ENCODE results near the gene IL6ST.
A peak's percentile ranks its signal among the peaks of the same experiment; 100 is the strongest.

IL6ST gene

GRCh38 chr5:55983986-55984385, 10.8 kb downstream of the IL6ST start:
- TF ChIP-seq CTCF (IDR thresholded peaks at IDR 0.05), result no peak
- no peak overlapping the region for H3K27ac ChIP-seq
- H3K4me3 ChIP-seq, result no peak overlapping the region
- DNase-seq (ENCODE audit: low spot score), result no peak

DNA sequence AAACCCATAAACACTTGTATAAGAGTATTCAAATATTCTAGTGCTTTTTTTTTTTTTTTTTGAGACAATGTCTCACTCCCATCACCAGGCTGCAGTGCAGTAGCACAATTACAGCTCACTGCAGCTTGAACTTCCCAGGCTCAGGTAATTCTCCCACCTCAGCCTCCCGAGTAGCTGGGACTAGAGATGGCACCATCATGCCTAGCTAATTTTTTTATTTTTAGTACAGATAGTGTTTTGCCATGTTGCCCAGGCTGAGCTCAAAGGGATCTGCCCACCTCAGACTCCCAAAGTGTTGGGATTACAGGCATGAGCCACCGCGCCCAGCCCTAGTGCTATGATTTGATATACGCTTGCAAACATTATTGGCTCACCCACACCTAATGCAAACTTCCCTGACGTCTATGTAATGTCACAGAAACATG, 11.8 kb downstream of the IL6ST start:
- no peak for TF ChIP-seq CTCF (IDR thresholded peaks at IDR 0.05)
- no peak for DNase-seq (ENCODE audit: low spot score)
- Histone ChIP-seq H3K27ac (no peak overlapping the region), H3K4me3 (peak overlapping the region; percentile 20)

- Histone ChIP-seq H3K4me3 (no peak overlapping the region), H3K27ac (no peak overlapping the region)
- TF ChIP-seq CTCF (IDR thresholded peaks at IDR 0.05), result no peak
- DNase-seq (ENCODE audit: low spot score), result no peak
Observed at GRCh38 chr5:55973296-55973695, 21.5 kb downstream of the IL6ST start.

- Histone ChIP-seq H3K27ac (no peak overlapping the region), H3K4me3 (no peak overlapping the region)
- DNase-seq (ENCODE audit: low spot score), result no peak
Observed at GRCh38 chr5:55969956-55970355, 24.8 kb downstream of the IL6ST start.

GRCh38 chr5:55966284-55966683, 28.5 kb downstream of the IL6ST start:
- TF ChIP-seq CTCF (IDR thresholded peaks at IDR 0.05), result no peak
- Histone ChIP-seq H3K4me3 (no peak overlapping the region), H3K27ac (no peak overlapping the region)
- no peak for DNase-seq (ENCODE audit: low spot score)

More at GRCh38 chr5:55969956-55970355, 24.8 kb downstream of the IL6ST start:
- TF ChIP-seq CTCF (IDR thresholded peaks at IDR 0.05), result no peak

GRCh38 chr5:55965525-55965924, 29.2 kb downstream of the IL6ST start:
- DNase-seq (ENCODE audit: low spot score), result no peak
- Histone ChIP-seq H3K4me3 (no peak overlapping the region), H3K27ac (no peak overlapping the region)
- no peak for TF ChIP-seq CTCF (IDR thresholded peaks at IDR 0.05)

DNA sequence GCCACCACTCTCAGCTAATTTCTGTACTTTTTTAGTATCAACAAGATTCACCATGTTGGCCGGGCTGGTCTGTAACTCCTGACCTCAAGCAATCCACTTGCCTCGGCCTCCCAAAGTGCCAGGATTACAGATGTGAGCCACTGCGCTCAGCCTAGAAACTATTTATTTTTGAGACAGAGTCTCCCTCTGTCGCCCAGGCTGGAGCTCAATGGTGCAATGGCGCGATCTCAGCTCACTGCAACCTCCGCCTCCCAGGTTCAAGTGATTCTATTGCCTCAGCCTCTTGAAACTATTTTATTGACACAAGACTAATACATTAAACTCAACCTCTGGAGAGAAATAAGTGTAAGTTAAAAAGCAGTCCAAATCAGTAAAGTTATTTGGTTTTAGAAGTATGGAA, 34.0 kb downstream of the IL6ST start:
- Histone ChIP-seq H3K4me3 (no peak overlapping the region), H3K27ac (no peak overlapping the region)
- TF ChIP-seq CTCF (IDR thresholded peaks at IDR 0.05), result no peak
- no peak for DNase-seq (ENCODE audit: low spot score)
